ACC112 (cell line): Measurements from ENCODE around the gene GLOD5.

Experiments used
- H2AFZ ChIP-seq: fragments of 200-600 bp; sonication (generic); one replicate; pipeline ENCODE4 v1.6.0; 2017; ENCODE audit warnings: antibody characterized with exemption, low read length; ENCODE audit not compliant: unreplicated experiment
- H3K27ac ChIP-seq: fragments of 200-600 bp; sonication (generic); 2 replicates; pipeline ENCODE4 v1.5.1; 2014; ENCODE audit warnings: low read depth, mild to moderate bottlenecking, antibody characterized with exemption, low read length, moderate library complexity
- H3K27me3 ChIP-seq: fragments of 200-600 bp; sonication (generic); 2 replicates; pipeline ENCODE4 v1.6.1; 2014; ENCODE audit warnings: mild to moderate bottlenecking, antibody characterized with exemption, low read length, moderate library complexity, mixed read lengths; ENCODE audit not compliant: insufficient read depth
- H3K36me3 ChIP-seq: fragments of 200-600 bp; sonication (generic); 2 replicates; pipeline ENCODE4 v1.6.1; 2016; ENCODE audit warnings: mild to moderate bottlenecking, antibody characterized with exemption, low read length, moderate library complexity, mixed read lengths; ENCODE audit not compliant: insufficient read depth
- H3K4me1 ChIP-seq: fragments of 200-600 bp; sonication (generic); one replicate; pipeline ENCODE4 v1.6.1; 2016; ENCODE audit warnings: low read length, mixed read lengths; ENCODE audit not compliant: insufficient read depth, unreplicated experiment, control insufficient read depth
- H3K4me3 ChIP-seq: fragments of 200-600 bp; sonication (generic); 2 replicates; pipeline ENCODE4 v1.5.1; 2014; ENCODE audit warnings: mild to moderate bottlenecking, low read depth, low read length
- H3K79me2 ChIP-seq: fragments of 200-600 bp; sonication (generic); one replicate; pipeline ENCODE4 v1.6.0; 2016; ENCODE audit warnings: low read length; ENCODE audit not compliant: control insufficient read depth, unreplicated experiment, insufficient read depth

GLOD5 gene

DNA sequence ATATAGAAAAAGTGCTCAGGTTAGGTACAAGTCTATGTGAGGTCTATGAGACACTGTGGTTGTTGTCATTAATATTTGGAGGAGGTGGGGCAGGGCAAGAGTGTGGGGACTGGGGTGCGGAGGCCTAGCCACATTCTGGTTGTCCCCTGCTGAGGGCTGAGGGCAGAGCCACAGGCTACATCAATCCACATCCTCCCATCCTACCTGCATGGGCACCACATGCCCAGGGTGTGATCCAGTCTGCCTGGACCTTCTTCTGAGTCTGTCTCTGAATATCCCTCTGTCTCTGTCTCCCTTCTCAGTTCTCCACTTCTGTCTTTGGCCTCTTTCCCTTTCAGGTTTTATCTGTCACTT, 23.6 kb downstream of the GLOD5 start:
- no peak overlapping the region for H3K4me3 ChIP-seq
- H3K27me3 ChIP-seq, result peaks cover 10% of the 10 kb centered on the region; the same call in 1 of the 2 replicates
- no peaks in the 10 kb centered on the region for H3K79me2 ChIP-seq
- no peak overlapping the region for H3K27ac ChIP-seq
- H3K4me1 ChIP-seq, result no peaks in the 10 kb centered on the region
- H3K36me3 ChIP-seq, result no peaks in the 10 kb centered on the region
- H2AFZ ChIP-seq, result no peak overlapping the region

DNA sequence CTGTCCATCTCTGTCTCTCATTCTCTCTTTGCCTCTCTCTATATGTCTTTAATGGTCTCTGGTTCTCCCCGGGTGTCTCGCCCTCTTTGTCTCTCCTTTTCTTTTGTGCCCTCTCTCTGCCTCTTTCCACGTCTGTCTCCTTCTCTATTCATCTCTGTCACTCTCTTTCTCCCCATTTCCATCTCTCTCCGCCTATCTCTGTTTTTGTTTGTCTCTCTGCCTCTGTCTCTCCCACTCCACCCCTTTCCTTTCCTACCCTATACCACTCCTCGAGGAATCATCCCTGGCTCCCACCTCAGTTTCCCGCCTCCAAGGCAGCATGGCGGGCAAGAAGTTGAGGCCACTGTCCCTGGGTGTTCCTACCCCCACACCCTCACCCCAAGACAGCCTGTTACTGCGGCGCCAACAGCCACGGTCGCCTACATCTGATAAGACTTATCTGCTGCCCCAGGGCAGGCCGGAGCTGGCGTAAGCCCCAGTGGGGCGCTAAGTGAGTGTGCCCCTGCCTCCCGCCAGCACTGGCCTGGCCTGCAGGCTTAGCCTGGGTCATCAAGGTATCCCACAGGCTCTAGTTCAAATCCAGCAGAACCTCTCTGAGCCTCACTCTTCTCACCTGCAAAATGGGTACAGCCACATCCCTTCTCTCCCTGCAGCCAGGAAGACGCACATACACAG, 24.1 kb downstream of the GLOD5 start:
- Histone ChIP-seq H3K79me2 (no peaks in the 10 kb centered on the region), H3K27ac (no peak overlapping the region), H3K36me3 (no peaks in the 10 kb centered on the region), H3K27me3 (peaks cover 10% of the 10 kb centered on the region; the same call in 1 of the 2 replicates), H2AFZ (no peak overlapping the region), H3K4me3 (no peak overlapping the region), H3K4me1 (no peaks in the 10 kb centered on the region)

DNA sequence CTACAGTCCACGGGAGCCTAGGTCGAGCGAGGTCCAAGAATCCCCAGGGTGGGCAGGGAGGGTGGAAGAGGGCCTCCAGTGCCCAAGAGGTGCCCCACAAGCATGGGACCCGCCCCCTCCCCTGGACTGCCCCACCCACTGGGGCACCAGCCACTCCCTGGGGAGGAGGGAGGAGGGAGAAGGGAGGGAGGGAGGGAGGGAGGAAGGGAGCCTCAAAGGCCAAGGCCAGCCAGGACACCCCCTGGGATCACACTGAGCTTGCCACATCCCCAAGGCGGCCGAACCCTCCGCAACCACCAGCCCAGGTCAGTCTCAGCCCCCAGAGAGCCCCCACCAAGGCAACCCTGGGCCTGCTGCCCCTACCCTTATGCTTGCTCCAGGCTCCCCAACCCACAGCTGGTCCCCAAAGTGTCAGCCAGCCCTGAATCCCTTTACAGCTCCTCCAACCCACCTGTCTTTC, 24.8 kb downstream of the GLOD5 start, which contains the start of gene GATA1:
GATA1 (plus strand) TSS at position 250 of the 460 bp plus-strand sequence. CDS start 4,520 bp downstream, outside the sequence.
- Histone ChIP-seq H3K36me3 (no peaks in the 10 kb centered on the region), H3K27ac (no peak within 1 kb of the TSS), H3K27me3 (peaks cover 10% of the 10 kb centered on the region; the same call in 1 of the 2 replicates), H3K4me1 (no peaks in the 10 kb centered on the region), H3K79me2 (no peaks in the 10 kb centered on the region), H2AFZ (no peak within 1 kb of the TSS), H3K4me3 (no peak within 1 kb of the TSS)

DNA sequence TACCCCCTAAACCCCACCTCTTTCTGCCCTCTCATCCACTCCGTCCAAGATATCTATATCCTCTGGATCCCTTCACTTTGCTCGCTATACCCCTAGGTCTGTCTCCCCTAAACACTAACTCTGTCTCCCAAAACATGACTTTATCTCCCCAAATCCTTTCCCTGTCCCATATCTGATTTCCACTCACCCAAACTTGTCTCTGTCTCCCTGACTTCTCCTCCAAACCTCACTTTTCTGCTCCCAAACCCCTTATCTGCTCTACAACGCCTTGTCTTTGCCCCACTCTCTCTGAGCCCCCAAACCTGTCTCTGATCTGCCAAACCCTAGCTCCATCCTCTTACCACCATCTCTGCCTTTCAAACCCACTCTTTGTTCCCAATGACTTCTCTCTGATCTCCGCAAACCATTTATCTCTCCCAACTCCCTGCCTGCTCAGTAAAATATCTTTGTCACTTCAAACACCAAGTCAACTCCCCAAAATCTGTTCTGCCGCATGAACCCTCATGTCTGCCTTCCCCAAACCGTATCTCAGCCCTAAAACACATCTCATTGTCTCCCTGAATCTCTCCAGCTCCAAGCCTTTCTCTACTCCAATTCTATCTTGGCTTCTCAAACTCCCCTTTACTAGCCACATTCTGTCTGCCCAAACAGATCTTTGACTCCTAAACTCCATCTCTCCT, 25.4 kb downstream of the GLOD5 start:
- Histone ChIP-seq H2AFZ (no peak overlapping the region), H3K36me3 (no peaks in the 10 kb centered on the region), H3K4me3 (no peak overlapping the region), H3K27me3 (peaks cover 10% of the 10 kb centered on the region; the same call in 1 of the 2 replicates), H3K27ac (no peak overlapping the region), H3K4me1 (no peaks in the 10 kb centered on the region), H3K79me2 (no peaks in the 10 kb centered on the region)

DNA sequence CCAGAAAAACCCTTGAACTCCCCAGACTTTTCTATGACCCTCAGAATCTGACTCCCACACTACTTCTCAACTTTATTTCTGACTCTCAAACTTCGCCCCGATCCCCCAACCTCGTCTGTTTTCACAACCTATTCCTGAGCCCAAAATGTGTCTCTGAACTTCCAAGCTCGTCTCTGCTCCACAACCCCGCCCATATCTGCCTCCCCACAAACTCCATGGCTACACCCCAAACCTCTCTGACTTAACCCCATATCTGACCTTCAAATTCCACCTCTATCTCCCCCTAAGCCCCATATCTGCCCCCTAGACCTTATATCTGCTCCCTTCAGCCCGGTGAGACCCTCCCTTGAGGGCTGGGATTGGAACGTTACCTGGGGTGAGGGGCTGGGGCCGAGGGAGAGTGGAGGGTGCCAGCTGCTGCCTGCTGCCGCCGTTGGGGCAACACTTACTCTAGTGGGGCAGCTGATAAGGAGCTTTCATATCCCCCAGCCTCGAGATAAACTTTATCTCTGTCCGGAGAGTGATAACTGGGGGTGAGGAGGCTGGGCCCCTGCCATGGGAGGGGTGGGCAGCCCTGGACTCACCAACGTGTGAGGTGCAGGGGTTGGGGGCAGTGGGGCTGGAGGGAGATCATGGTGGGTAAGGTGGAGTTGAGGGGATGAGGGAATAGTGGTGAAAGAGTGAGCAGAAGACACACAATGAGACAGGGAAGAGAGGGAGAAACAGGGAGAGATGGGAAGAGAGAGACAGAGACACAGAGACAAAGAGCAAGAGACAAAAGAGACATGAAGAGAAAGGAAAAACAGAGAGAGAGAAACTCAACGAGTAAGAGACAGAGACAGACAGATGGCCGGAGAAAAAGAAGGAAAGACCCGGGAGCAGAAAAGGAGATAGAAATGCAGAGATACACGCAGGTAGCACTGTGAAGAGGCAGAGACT, 26.2 kb downstream of the GLOD5 start:
- H2AFZ ChIP-seq, result no peak overlapping the region
- no peak overlapping the region for H3K27ac ChIP-seq
- H3K36me3 ChIP-seq, result no peaks in the 10 kb centered on the region
- H3K79me2 ChIP-seq, result no peaks in the 10 kb centered on the region
- H3K4me1 ChIP-seq, result no peaks in the 10 kb centered on the region
- H3K4me3 ChIP-seq, result no peak overlapping the region
- H3K27me3 ChIP-seq, result peaks cover 10% of the 10 kb centered on the region; the same call in 1 of the 2 replicates

DNA sequence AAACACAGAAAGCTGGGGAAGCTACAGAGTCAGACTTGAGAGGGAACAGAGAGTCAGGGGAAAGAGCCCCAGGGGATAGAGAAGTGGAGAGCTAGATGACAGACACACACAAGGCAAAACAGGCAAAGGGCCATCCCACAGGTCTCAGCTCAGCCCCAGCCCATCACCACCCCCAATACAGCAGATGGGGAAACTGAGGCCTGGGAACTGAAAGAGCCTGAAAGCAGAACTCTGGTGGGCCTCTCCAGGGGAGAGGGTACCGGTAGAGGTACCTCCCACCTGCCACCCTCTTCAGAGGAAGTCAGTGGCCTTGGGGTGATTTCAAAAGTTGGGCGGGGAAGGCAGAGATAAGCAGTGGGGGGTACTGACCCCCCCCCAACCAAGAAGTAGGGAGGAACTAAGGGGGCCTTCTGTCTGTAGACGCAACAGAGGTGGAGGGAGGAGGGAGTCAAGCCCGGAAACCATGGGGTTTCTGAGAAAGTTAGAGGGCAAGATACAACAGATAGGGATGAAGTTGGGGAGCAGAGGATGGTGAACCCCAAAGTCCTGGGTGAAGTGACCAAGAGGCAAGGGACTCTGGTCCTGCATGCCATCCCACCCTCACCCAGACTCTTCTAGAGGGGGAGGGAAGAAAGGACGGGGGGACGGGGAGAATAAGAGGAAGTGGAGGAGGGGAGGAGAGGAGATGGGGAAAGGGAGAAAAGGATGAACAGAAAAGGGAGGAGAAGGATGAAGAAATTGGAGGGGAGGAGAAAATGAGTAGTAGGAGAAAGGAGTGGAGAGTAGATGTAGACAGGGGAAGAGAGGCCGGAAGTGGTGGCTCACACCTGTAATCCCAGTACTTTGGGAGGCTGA, 28.0 kb downstream of the GLOD5 start:
- Histone ChIP-seq H2AFZ (no peak overlapping the region), H3K36me3 (no peaks in the 10 kb centered on the region), H3K79me2 (no peaks in the 10 kb centered on the region), H3K27ac (no peak overlapping the region), H3K27me3 (peaks cover 10% of the 10 kb centered on the region; the same call in 1 of the 2 replicates), H3K4me1 (no peaks in the 10 kb centered on the region), H3K4me3 (no peak overlapping the region)

DNA sequence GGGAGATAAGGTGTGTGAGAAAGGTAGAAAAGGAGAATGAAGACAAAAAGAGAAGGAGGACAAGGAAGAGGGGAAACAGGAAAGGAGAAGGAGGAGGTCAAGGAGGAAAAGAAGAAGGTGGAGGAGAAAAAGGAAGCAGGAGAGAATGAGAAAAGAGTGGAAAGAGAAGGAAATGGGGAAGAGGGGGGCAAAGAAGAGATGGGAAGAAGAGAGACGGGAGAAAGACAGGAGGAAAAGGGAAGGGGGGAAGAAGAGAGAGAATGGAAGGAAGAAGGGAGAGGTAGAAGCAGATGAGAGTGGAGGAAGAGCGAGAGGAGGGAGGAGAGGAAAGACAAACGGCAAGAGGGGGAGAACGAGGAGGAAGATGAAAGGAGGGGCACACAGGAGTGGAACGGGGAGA, 28.9 kb downstream of the GLOD5 start:
- no peaks in the 10 kb centered on the region for H3K79me2 ChIP-seq

DNA sequence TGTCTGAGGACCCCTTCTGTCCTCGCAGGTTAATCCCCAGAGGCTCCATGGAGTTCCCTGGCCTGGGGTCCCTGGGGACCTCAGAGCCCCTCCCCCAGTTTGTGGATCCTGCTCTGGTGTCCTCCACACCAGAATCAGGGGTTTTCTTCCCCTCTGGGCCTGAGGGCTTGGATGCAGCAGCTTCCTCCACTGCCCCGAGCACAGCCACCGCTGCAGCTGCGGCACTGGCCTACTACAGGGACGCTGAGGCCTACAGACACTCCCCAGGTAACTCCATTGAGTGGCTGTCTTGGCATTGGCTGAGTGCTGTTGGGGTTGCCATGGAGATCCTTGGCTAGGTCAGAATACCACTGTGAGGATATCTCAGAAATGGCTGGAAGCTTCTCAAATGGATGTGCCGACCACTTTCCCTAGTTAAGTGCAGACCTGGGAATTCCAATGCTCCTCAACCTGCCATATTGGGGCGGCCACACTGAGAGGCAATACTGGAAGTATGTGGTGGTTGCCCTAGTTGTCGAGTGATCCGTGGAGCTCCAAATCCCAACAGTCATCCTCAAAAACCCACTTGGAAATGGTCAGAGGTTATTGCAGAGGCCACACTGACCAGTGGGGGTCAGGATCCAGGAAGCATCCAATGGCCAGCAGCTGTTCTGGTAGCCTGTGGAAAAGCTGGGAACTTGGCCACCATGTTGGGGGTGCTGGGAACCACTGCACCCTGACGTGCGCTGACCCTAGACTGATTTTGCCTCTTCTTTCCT, 29.7 kb downstream of the GLOD5 start:
- no peak overlapping the region for H2AFZ ChIP-seq
- H3K36me3 ChIP-seq, result no peaks in the 10 kb centered on the region
- peaks cover 8% of the 10 kb centered on the region for H3K4me1 ChIP-seq
- H3K27me3 ChIP-seq, result peaks cover 10% of the 10 kb centered on the region; the same call in 1 of the 2 replicates
- H3K79me2 ChIP-seq, result no peaks in the 10 kb centered on the region
- no peak overlapping the region for H3K4me3 ChIP-seq
- H3K27ac ChIP-seq, result no peak overlapping the region

More for the DNA sequence above, 28.9 kb downstream of the GLOD5 start:
- Histone ChIP-seq H3K36me3 (no peaks in the 10 kb centered on the region), H3K4me3 (no peak overlapping the region), H3K27ac (no peak overlapping the region), H3K27me3 (peaks cover 10% of the 10 kb centered on the region; the same call in 1 of the 2 replicates), H2AFZ (no peak overlapping the region), H3K4me1 (peaks cover 6% of the 10 kb centered on the region)

DNA sequence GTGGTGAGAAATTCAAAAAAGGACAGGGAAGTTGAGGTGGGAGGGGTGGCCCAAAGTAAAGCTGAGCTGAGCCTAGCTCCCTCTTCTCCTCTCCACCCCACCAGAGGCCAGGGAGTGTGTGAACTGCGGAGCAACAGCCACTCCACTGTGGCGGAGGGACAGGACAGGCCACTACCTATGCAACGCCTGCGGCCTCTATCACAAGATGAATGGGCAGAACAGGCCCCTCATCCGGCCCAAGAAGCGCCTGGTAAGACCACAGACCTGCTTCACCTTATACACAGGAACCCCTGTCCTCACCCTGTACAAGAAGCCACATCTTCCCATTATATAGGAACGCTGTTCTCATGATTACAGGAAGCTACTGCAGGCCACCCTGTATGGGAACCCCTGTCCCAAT, 30.7 kb downstream of the GLOD5 start:
- Histone ChIP-seq H3K4me1 (peaks cover 8% of the 10 kb centered on the region), H2AFZ (no peak overlapping the region), H3K27ac (no peak overlapping the region), H3K36me3 (no peaks in the 10 kb centered on the region), H3K27me3 (peaks cover 3% of the 10 kb centered on the region; the same call in 1 of the 2 replicates), H3K4me3 (no peak overlapping the region), H3K79me2 (no peaks in the 10 kb centered on the region)
